ENCODE data around the gene IFRD2. TPM values are rescaled to one million over a fixed set of nuclear protein-coding genes. Genes with fewer than 3 reads are reported as not detected.

The IFRD2 gene
- total and polyA plus RNA-seq, 2 of the 13 experiments (the other 11 are each of a cell fraction or from before 2014, with no cell fraction given) = 32.8 to 96.1 TPM

DNA sequence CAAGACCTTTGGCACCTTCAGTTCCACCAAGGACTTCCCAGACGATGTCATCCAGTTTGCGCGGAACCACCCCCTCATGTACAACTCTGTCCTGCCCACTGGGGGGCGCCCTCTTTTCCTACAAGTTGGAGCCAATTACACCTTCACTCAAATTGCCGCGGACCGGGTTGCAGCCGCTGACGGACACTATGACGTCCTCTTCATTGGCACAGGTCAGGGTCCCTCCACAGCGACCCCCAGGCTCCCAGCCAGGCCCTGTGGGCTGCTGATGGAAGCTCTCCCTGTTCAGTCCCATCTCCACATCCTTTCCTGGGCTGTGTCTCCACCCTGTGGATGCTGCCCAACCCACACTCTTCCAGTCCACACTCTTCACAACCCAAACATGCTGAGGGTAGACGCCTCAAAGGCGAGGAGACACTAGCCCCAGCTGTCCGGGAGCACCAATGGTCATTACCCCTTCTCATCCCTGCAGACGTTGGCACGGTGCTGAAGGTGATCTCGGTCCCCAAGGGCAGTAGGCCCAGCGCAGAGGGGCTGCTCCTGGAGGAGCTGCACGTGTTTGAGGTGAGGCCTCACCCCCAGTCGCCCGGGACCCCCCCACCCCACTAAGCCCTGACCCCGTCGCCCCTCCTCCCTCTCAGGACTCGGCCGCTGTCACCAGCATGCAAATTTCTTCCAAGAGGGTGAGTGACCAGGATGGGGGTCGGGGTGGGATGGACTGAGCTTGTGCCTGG is 17.7 kb downstream of the IFRD2 start (continued):
- TF ChIP-seq ZNF318 (CRISPR knock-in tag; IDR thresholded peaks at IDR 0.05) (no peak), SALL1 (CRISPR knock-in tag; IDR thresholded peaks at IDR 0.05) (peak; percentile 34; the same call in 1 of the 2 replicates), RCOR2 (CRISPR knock-in tag; IDR thresholded peaks at IDR 0.05) (no peak), RBM39 (IDR thresholded peaks at IDR 0.05; ENCODE audit: low read depth, low read length, poor library complexity, severe bottlenecking) (no peak), ATF7 (IDR thresholded peaks at IDR 0.05) (peak; percentile 72), ATF7 (CRISPR knock-in tag; IDR thresholded peaks at IDR 0.05) (no peak), CREB1 (IDR thresholded peaks at IDR 0.05) (no peak), CREB1 (CRISPR knock-in tag; IDR thresholded peaks at IDR 0.05) (no peak), THAP11 (CRISPR knock-in tag; IDR thresholded peaks at IDR 0.05) (no peak), SMC3 (IDR thresholded peaks at IDR 0.05; ENCODE audit: low read length) (peak; percentile 45), HNF4G (IDR thresholded peaks at IDR 0.05; ENCODE audit: borderline replicate concordance, low read depth, low read length) (0 out of 2 replicates have a peak, but pooled peaks have one; percentile 15), HNF4G (CRISPR knock-in tag; IDR thresholded peaks at IDR 0.05; ENCODE audit: borderline replicate concordance, low read depth) (no peak)
- TF ChIP-seq, protein P1, sequence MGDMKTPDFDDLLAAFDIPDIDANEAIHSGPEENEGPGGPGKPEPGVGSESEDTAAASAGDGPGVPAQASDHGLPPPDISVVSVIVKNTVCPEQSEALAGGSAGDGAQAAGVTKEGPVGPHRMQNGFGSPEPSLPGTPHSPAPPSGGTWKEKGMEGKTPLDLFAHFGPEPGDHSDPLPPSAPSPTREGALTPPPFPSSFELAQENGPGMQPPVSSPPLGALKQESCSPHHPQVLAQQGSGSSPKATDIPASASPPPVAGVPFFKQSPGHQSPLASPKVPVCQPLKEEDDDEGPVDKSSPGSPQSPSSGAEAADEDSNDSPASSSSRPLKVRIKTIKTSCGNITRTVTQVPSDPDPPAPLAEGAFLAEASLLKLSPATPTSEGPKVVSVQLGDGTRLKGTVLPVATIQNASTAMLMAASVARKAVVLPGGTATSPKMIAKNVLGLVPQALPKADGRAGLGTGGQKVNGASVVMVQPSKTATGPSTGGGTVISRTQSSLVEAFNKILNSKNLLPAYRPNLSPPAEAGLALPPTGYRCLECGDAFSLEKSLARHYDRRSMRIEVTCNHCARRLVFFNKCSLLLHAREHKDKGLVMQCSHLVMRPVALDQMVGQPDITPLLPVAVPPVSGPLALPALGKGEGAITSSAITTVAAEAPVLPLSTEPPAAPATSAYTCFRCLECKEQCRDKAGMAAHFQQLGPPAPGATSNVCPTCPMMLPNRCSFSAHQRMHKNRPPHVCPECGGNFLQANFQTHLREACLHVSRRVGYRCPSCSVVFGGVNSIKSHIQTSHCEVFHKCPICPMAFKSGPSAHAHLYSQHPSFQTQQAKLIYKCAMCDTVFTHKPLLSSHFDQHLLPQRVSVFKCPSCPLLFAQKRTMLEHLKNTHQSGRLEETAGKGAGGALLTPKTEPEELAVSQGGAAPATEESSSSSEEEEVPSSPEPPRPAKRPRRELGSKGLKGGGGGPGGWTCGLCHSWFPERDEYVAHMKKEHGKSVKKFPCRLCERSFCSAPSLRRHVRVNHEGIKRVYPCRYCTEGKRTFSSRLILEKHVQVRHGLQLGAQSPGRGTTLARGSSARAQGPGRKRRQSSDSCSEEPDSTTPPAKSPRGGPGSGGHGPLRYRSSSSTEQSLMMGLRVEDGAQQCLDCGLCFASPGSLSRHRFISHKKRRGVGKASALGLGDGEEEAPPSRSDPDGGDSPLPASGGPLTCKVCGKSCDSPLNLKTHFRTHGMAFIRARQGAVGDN (CRISPR knock-in tag; IDR thresholded peaks at IDR 0.05) = peak; percentile 42
- TF ChIP-seq, protein P2, sequence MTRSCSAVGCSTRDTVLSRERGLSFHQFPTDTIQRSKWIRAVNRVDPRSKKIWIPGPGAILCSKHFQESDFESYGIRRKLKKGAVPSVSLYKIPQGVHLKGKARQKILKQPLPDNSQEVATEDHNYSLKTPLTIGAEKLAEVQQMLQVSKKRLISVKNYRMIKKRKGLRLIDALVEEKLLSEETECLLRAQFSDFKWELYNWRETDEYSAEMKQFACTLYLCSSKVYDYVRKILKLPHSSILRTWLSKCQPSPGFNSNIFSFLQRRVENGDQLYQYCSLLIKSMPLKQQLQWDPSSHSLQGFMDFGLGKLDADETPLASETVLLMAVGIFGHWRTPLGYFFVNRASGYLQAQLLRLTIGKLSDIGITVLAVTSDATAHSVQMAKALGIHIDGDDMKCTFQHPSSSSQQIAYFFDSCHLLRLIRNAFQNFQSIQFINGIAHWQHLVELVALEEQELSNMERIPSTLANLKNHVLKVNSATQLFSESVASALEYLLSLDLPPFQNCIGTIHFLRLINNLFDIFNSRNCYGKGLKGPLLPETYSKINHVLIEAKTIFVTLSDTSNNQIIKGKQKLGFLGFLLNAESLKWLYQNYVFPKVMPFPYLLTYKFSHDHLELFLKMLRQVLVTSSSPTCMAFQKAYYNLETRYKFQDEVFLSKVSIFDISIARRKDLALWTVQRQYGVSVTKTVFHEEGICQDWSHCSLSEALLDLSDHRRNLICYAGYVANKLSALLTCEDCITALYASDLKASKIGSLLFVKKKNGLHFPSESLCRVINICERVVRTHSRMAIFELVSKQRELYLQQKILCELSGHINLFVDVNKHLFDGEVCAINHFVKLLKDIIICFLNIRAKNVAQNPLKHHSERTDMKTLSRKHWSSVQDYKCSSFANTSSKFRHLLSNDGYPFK (CRISPR knock-in tag; IDR thresholded peaks at IDR 0.05; ENCODE audit: borderline replicate concordance) = 0 out of 2 replicates have a peak, but pooled peaks have one; percentile 43

All from HepG2 (cell line).